Pancreas (tissue), 10 donors: ENCODE results near the gene MTX3. TPM values are rescaled to one million over a fixed set of nuclear protein-coding genes. Genes with fewer than 3 reads are reported as not detected.

Source experiments
- ATAC-seq, 4 donors: fragments of 200-7000 bp; cut with Tn5 transposase; one replicate each; pipeline versions ENCODE4 v1.8.0 to v1.9.1; 2020; ENCODE audit warnings: mild to moderate bottlenecking in 4 of 4, moderate library complexity in 4 of 4
- DNase-seq, 6 donors: peaks; one replicate each; pipeline ENCODE4 v3.0.0-alpha.2; 2020
- FAIRE-seq: peaks from 2 replicates; lab custom pipeline; 2012; peaks lifted over from hg19 to GRCh38; lab: Jason Lieb, UNC
- H3K27ac ChIP-seq, 4 donors: fragments of 200-600 bp; sonication (generic); 1 replicate in 3 of 4; 2 replicates in 1 of 4; pipeline versions ENCODE4 v1.5.0 to v1.8.0; 2020
- H3K27me3 ChIP-seq, 4 donors: fragments of 200-600 bp; one replicate each; pipeline ENCODE4 v1.8.0; 2021
- H3K36me3 ChIP-seq, 3 donors: fragments of 200-600 bp; sonication (generic) in 1 of 3; one replicate each; pipeline versions ENCODE4 v1.5.0 to v1.8.0; 2020 to 2021
- H3K4me1 ChIP-seq, 3 donors: fragments of 200-600 bp; one replicate each; pipeline ENCODE4 v1.8.0; 2021
- H3K4me3 ChIP-seq, 4 donors: fragments of 200-600 bp; sonication (generic) in 2 of 4; one replicate each; pipeline versions ENCODE4 v1.5.0 to v1.8.0; 2020 to 2021
- H3K9me3 ChIP-seq, 4 donors: fragments of 200-600 bp; one replicate each; pipeline ENCODE4 v1.8.0; 2021
- WGBS, 2 donors: extraction: QIAGEN DNeasy Blood & Tissue Kit; methylation state at CpG; one replicate each; pipeline ENCODE4 v1.1.7; 2013; 5-methylcytosine and 5-hydroxymethylcytosine counted together
- intact Hi-C, 3 donors: fragments of 100-400 bp; cut with DNase I; formaldehyde crosslinking; loops; one replicate each; pipeline versions ENCODE4 v1.11.1 to v1.14.2; 2022
- polyA plus RNA-seq, 2 donors: library from polyadenylated mRNA; stranded (reverse); fragments of 200-250 nt; gene quantifications; one replicate each; pipeline ENCODE4 v1.2.3, GENCODE V29; 2013
- total RNA-seq, 6 donors: library from RNA; stranded (reverse); fragmentation: NEBNext Ultra II Directional in 4 of 6; extraction: Animal tissue kit (Norgen Biotek cat#: 25700) in 4 of 6; gene quantifications; one replicate each; pipeline versions ENCODE4 v1.2.1 to v1.2.4, GENCODE V29; 2021 to 2023
- TF ChIP-seq, protein P1 (sequence below), 4 donors: fragments of 200-600 bp; sonication (generic) in 3 of 4; IDR thresholded peaks; one replicate each; pipeline versions ENCODE4 v1.5.0 to v1.8.0; 2021; ENCODE audit warnings: antibody characterized with exemption in 4 of 4
- donor health status: healthy with polysubstance abuse.
- donor health status: DM: no; HTN: no; CAD: no; lungs with moderate emphysema.
- donor health status: DM: no; HTN: no; CAD: no.
- donor health status: control.
- donor health status: control.
- donor health status: Bipolar disorder and iron deficiency.
- donor health status: DM: yes; HTN: yes; CAD: no.
- donor health status: DM: no; HTN: no; CAD: no.
- donor health status: DM: no; HTN: no; CAD: no.
- donor health status: DM: yes; HTN: yes; CAD: no.

MTX3 gene
- total and polyA plus RNA-seq, 8 donors, result 2.8 to 8.9 (median 6.3) TPM

DNA sequence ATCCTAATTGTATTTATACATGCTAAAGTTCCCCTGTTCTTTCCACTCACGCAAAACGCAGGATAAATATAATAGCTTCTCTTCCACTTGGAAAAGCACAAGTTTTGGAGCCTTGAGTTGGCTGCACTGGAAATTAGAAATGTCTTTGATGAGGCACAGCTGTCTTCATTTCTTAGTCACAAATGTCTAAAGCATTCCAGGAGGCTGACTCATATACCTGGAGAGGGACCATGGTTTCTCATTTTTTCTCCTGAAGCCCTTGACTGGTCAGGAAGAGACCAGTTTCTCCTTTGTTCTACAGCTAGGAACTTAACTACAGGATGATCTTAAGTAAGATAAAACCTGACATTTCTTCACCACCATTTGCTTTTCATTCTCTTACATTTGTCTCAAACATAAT lies 16.2 kb downstream of the MTX3 start:
- intact Hi-C loops, result no loop called here
- DNase-seq (no peak), ATAC-seq (no peak), FAIRE-seq (no peak)
- H3K27ac ChIP-seq, result no peak overlapping the region
- H3K36me3 ChIP-seq, result peaks cover 0 to 18% (median 3%) of the 10 kb centered on the region in 3 donors
- no peak overlapping the region for H3K4me3 ChIP-seq
- H3K27me3 ChIP-seq, result no peaks in the 10 kb centered on the region
- no peaks in the 10 kb centered on the region for H3K4me1 ChIP-seq
- TF ChIP-seq, protein P1, sequence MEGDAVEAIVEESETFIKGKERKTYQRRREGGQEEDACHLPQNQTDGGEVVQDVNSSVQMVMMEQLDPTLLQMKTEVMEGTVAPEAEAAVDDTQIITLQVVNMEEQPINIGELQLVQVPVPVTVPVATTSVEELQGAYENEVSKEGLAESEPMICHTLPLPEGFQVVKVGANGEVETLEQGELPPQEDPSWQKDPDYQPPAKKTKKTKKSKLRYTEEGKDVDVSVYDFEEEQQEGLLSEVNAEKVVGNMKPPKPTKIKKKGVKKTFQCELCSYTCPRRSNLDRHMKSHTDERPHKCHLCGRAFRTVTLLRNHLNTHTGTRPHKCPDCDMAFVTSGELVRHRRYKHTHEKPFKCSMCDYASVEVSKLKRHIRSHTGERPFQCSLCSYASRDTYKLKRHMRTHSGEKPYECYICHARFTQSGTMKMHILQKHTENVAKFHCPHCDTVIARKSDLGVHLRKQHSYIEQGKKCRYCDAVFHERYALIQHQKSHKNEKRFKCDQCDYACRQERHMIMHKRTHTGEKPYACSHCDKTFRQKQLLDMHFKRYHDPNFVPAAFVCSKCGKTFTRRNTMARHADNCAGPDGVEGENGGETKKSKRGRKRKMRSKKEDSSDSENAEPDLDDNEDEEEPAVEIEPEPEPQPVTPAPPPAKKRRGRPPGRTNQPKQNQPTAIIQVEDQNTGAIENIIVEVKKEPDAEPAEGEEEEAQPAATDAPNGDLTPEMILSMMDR (IDR thresholded peaks at IDR 0.05), result no peak
- WGBS, 2 donors, result 82 to 88% methylated on average over 2 of the region's 2 CpGs
- H3K9me3 ChIP-seq, result no peaks in the 10 kb centered on the region

- peaks cover 0 to 18% (median 3%) of the 10 kb centered on the region in 3 donors for H3K36me3 ChIP-seq
- ATAC-seq, result no peak
- no peaks in the 10 kb centered on the region for H3K4me1 ChIP-seq
- H3K27me3 ChIP-seq, result no peaks in the 10 kb centered on the region
- no peak for DNase-seq
- H3K9me3 ChIP-seq, result no peaks in the 10 kb centered on the region
- H3K27ac ChIP-seq, result no peak overlapping the region
- H3K4me3 ChIP-seq, result no peak overlapping the region
- intact Hi-C loops, result no loop called here
- 69 to 71% methylated on average over 3 of the region's 3 CpGs for WGBS, 2 donors
- no peak for FAIRE-seq
- TF ChIP-seq, protein P1 (IDR thresholded peaks at IDR 0.05), result no peak
These were observed 17.1 kb downstream of the MTX3 start for GRCh38 chr5:79973996-79974395.

DNA sequence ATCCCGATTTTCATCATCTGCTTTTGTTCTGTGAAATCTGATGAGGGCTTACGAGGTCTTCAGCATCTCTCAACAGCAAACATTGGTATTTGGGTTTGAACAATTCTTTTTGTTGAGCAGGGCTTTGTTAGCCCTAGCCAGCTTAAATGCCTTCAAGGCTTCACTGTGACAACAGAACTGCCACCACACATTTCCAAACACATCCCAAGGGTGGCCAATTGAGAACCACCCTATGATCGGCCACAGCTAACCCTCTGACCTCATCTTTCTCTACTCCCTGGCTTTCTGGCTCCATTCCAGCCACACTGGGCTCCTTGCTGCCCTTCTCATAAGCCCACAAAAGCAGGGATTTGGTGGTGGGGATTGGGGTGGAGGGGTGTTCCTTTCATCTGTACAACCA lies 17.6 kb downstream of the MTX3 start:
- H3K4me1 ChIP-seq, result no peaks in the 10 kb centered on the region
- H3K9me3 ChIP-seq, result no peaks in the 10 kb centered on the region
- no peak for FAIRE-seq
- no peak for DNase-seq
- peaks cover 0 to 18% (median 3%) of the 10 kb centered on the region in 3 donors for H3K36me3 ChIP-seq
- H3K4me3 ChIP-seq, result no peak overlapping the region
- no peaks in the 10 kb centered on the region for H3K27me3 ChIP-seq
- TF ChIP-seq, protein P1 (IDR thresholded peaks at IDR 0.05), result no peak
- WGBS, 2 donors, result 48 to 57% methylated on average over 3 of the region's 3 CpGs
- intact Hi-C loops, result no loop called here
- H3K27ac ChIP-seq, result no peak overlapping the region
- ATAC-seq, result no peak

DNA sequence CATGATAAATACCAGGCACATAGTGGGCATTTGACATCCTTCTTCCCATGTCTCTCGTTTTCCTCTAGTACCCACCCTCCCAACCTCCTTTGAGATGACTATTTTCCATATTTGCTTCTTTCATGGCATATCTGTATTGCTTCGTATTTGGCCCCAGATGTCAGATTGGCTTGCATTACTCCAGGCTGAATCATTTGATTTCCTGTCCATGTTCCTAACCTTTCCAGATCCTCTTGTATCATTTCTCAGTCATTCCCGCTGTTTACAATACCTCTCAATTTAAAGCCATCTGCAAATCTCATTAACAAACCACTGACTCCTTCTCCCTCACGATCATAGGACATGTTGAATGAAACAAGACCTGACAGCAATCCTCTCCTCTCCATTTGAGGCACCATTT lies 19.9 kb downstream of the MTX3 start:
- Histone ChIP-seq H3K4me3 (no peak overlapping the region), H3K36me3 (no peaks in the 10 kb centered on the region), H3K27me3 (no peaks in the 10 kb centered on the region), H3K9me3 (no peaks in the 10 kb centered on the region), H3K27ac (no peak overlapping the region), H3K4me1 (no peaks in the 10 kb centered on the region)
- TF ChIP-seq, protein P1 (IDR thresholded peaks at IDR 0.05), result no peak
- WGBS, 2 donors, result 62 to 69% methylated on average over 4 of the region's 4 CpGs
- intact Hi-C loops, result no loop called here
- ATAC-seq (no peak), FAIRE-seq (no peak), DNase-seq (no peak)

GRCh38 chr5:79966448-79966847 lies 24.6 kb downstream of the MTX3 start:
- intact Hi-C loops, result no loop called here
- TF ChIP-seq, protein P1 (IDR thresholded peaks at IDR 0.05), result no peak
- Histone ChIP-seq H3K27me3 (no peaks in the 10 kb centered on the region), H3K4me3 (no peak overlapping the region), H3K4me1 (no peaks in the 10 kb centered on the region), H3K36me3 (no peaks in the 10 kb centered on the region), H3K27ac (no peak overlapping the region), H3K9me3 (no peaks in the 10 kb centered on the region)
- no peak for ATAC-seq
- WGBS, 2 donors, result 78 to 83% methylated on average over 5 of the region's 5 CpGs
- no peak for FAIRE-seq
- DNase-seq, result no peak
